GM12878 (cell line): ENCODE results near the gene ELP2. TPM values are rescaled to one million over a fixed set of nuclear protein-coding genes. Genes with fewer than 3 reads are reported as not detected.

Experiments used
- ATAC-seq: fragments of 200-7000 bp; cut with Tn5 transposase; 3 replicates; pipeline ENCODE4 v1.9.1; 2020; ENCODE audit warnings: mild to moderate bottlenecking, moderate library complexity
- BruUV-seq: library from RNA; stranded (reverse); fragments of 400-500 nt; replicated peaks from 2 replicates; lab custom pipeline; 2021; lab: Mats Ljungman, UMichigan
- CTCF ChIA-PET: fragments of 300-600 bp; sonication (Branson Sonifier 250); formaldehyde crosslinking; extraction: SDS; loops from one replicate; lab custom pipeline; 2021; ENCODE audit warnings: inconsistent platforms; lab: Yijun Ruan, JAX
- POLR2A ChIA-PET: fragments of 350-600 bp; formaldehyde crosslinking; extraction: SDS; loops from one replicate; lab custom pipeline; 2021; ENCODE audit warnings: inconsistent platforms; lab: Charles Lee
- RAD21 ChIA-PET: fragments of 300-600 bp; sonication (Branson Sonifier 250); formaldehyde crosslinking; loops from one replicate; lab custom pipeline; 2023; ENCODE audit warnings: antibody characterized with exemption; ENCODE audit not compliant: unreplicated experiment; lab: Charles Lee
- SMC1A ChIA-PET: fragments of 300-600 bp; sonication (Branson Sonifier 250); formaldehyde crosslinking; loops from one replicate; lab custom pipeline; 2023; ENCODE audit not compliant: unreplicated experiment, uncharacterized antibody; lab: Charles Lee
- DNase-seq: peaks from one replicate; pipeline ENCODE4 v3.0.0-alpha.2; 2011; ENCODE audit warnings: low read depth, low spot score
- FAIRE-seq: peaks from 3 replicates; lab custom pipeline; 2011; peaks lifted over from hg19 to GRCh38; lab: Jason Lieb, UNC
- H2AFZ ChIP-seq: 2 replicates; pipeline ENCODE4 v1.6.0; 2011; ENCODE audit warnings: low read depth, low read length, control low read depth; ENCODE audit not compliant: control insufficient read depth
- H3K27ac ChIP-seq: 2 replicates; pipeline ENCODE4 v1.5.1; 2011; ENCODE audit warnings: control low read depth; ENCODE audit not compliant: control insufficient read depth, insufficient read depth
- H3K27me3 ChIP-seq, 2 experiments: replicated peaks in 1 of 2; 2 replicates each; pipeline versions ENCODE4 v1.6.0 to v1.6.1; 2011; ENCODE audit warnings: low read length in 1 of 2; ENCODE audit not compliant: control insufficient read depth in 2 of 2, insufficient read depth in 2 of 2
- H3K36me3 ChIP-seq, 2 experiments: 2 replicates each; pipeline ENCODE4 v1.5.1; 2011; ENCODE audit warnings: low read length in 1 of 2; ENCODE audit not compliant: control insufficient read depth in 2 of 2, insufficient read depth in 2 of 2
- H3K4me1 ChIP-seq: 2 replicates; pipeline ENCODE4 v1.6.1; 2011; ENCODE audit warnings: mild to moderate bottlenecking, low read length, moderate library complexity, mixed read lengths; ENCODE audit not compliant: control insufficient read depth, insufficient read depth
- H3K4me2 ChIP-seq: 2 replicates; pipeline ENCODE4 v1.6.0; 2011; ENCODE audit warnings: control low read depth; ENCODE audit not compliant: control insufficient read depth, insufficient read depth
- H3K4me3 ChIP-seq: fragments of 200-600 bp; sonication (generic); 2 replicates; pipeline ENCODE4 v1.5.1; 2016
- H3K79me2 ChIP-seq: 2 replicates; pipeline ENCODE4 v1.6.0; 2011; ENCODE audit warnings: low read length; ENCODE audit not compliant: control insufficient read depth, insufficient read depth
- H3K9ac ChIP-seq: 2 replicates; pipeline ENCODE4 v1.8.0; 2011; ENCODE audit warnings: low read length, control low read depth, mixed read lengths; ENCODE audit not compliant: control insufficient read depth, insufficient read depth
- H3K9me3 ChIP-seq: replicated peaks from 3 replicates; pipeline ENCODE4 v1.5.1; 2011; ENCODE audit warnings: mild to moderate bottlenecking, low read length; ENCODE audit not compliant: control insufficient read depth, insufficient read depth
- H4K20me1 ChIP-seq: 2 replicates; pipeline ENCODE4 v1.6.0; 2011; ENCODE audit not compliant: control insufficient read depth, insufficient read depth
- RAD21 ChIP-seq: IDR thresholded peaks from 2 replicates; pipeline ENCODE4 v1.6.1; 2011; ENCODE audit warnings: mild to moderate bottlenecking, low read depth, low read length, moderate library complexity; ENCODE audit not compliant: insufficient read depth
- SMC3 ChIP-seq: IDR thresholded peaks from 2 replicates; pipeline ENCODE4 v1.6.1; 2011; ENCODE audit warnings: low read length, improper control_type of control experiment, borderline replicate concordance
- TBL1XR1 ChIP-seq: IDR thresholded peaks from 2 replicates; pipeline ENCODE4 v1.6.1; 2012; ENCODE audit warnings: low read depth, low read length, improper control_type of control experiment
- WGBS: methylation state at CpG from one replicate; pipeline ENCODE4 v1.1.6; 2016; ENCODE audit warnings: low lambda C conversion rate; ENCODE audit not compliant: insufficient replicate concordance, insufficient coverage; ENCODE audit errors: missing lambda C conversion rate; 5-methylcytosine and 5-hydroxymethylcytosine counted together
- in situ Hi-C: fragments of 300-500 bp; cut with MboI; formaldehyde crosslinking; loops from 9 replicates; pipeline ENCODE4 v1.14.3; 2018; ENCODE audit warnings: mixed read lengths
- intact Hi-C: fragments of 100-400 bp; cut with micrococcal nuclease; formaldehyde crosslinking; loops from one replicate; pipeline ENCODE4 v1.14.2; 2022; ENCODE audit not compliant: unreplicated experiment
- polyA plus RNA-seq, 11 experiments: library from polyadenylated mRNA; depleted of rRNA in 4 of 11; unstranded in 6 of 11; stranded (reverse) in 5 of 11; fragments of >200 nt; fragmentation: Nextera tagmentation in 4 of 11; fragmentation: Illumina TruSeq in 1 of 11; extraction: Ambion mirVana in 4 of 11; extraction: Trizol in 1 of 11; gene quantifications; 1 replicate in 1 of 11; 2 replicates in 10 of 11; pipeline versions ENCODE4 v1.2.1 to v1.2.3, GENCODE V29; 2011 to 2016; ENCODE audit warnings: inconsistent platforms in 2 of 11, missing spikeins in 2 of 11, low read depth in 1 of 11
- total RNA-seq, 4 experiments: library from RNA; depleted of rRNA in 3 of 4; stranded (reverse); fragments of >200 nt in 3 of 4; fragmentation: Illumina TruSeq in 1 of 4; extraction: Trizol in 1 of 4; gene quantifications; 2 replicates each; pipeline versions ENCODE4 v1.2.1 to v1.2.3, GENCODE V29; 2013 to 2021
- TF ChIP-seq, protein P1 (sequence below), 3 experiments: IDR thresholded peaks in 2 of 3; conservative IDR thresholded peaks in 1 of 3; 2 replicates each; pipeline ENCODE4 v1.5.1; 2011; ENCODE audit warnings: low read depth in 3 of 3, low read length in 3 of 3, mild to moderate bottlenecking in 3 of 3, control low read depth in 2 of 3, moderate library complexity in 2 of 3, inconsistent platforms in 1 of 3, mixed read lengths in 1 of 3; ENCODE audit not compliant: control insufficient read depth in 2 of 3, insufficient read depth in 1 of 3; ENCODE audit errors: extremely low read depth in 1 of 3

The ELP2 gene
- total and polyA plus RNA-seq, 10 of the 15 experiments (the other 5 are each of a cell fraction or from before 2014, with no cell fraction given), result 56.9 to 134 (median 88.5) TPM

- Histone ChIP-seq H3K4me3 (no peak overlapping the region), H3K79me2 (no peaks in the 10 kb centered on the region), H3K9ac (no peak overlapping the region), H3K9me3 (no peaks in the 10 kb centered on the region), H3K36me3 (no peaks in the 10 kb centered on the region), H2AFZ (no peak overlapping the region), H3K4me2 (no peak overlapping the region), H3K4me1 (no peaks in the 10 kb centered on the region), H4K20me1 (no peaks in the 10 kb centered on the region), H3K27me3 (no peaks in the 10 kb centered on the region), H3K27ac (no peak overlapping the region)
- no peak for TF ChIP-seq TBL1XR1
- TF ChIP-seq, protein P1, sequence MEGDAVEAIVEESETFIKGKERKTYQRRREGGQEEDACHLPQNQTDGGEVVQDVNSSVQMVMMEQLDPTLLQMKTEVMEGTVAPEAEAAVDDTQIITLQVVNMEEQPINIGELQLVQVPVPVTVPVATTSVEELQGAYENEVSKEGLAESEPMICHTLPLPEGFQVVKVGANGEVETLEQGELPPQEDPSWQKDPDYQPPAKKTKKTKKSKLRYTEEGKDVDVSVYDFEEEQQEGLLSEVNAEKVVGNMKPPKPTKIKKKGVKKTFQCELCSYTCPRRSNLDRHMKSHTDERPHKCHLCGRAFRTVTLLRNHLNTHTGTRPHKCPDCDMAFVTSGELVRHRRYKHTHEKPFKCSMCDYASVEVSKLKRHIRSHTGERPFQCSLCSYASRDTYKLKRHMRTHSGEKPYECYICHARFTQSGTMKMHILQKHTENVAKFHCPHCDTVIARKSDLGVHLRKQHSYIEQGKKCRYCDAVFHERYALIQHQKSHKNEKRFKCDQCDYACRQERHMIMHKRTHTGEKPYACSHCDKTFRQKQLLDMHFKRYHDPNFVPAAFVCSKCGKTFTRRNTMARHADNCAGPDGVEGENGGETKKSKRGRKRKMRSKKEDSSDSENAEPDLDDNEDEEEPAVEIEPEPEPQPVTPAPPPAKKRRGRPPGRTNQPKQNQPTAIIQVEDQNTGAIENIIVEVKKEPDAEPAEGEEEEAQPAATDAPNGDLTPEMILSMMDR (IDR thresholded peaks at IDR 0.05 in 2 of 3, conservative IDR thresholded peaks at IDR 0.05 in 1 of 3; ENCODE audit: control insufficient read depth in 2 of 3, extremely low read depth in 1 of 3, insufficient read depth in 1 of 3, low read depth in 3 of 3, low read length in 3 of 3), result peak; percentile 33 to 67 (median 36); a peak in 4 of 6 replicates
- peak; percentile 82; the same call in 1 of the 2 replicates for TF ChIP-seq SMC3
- TF ChIP-seq RAD21, result peak; percentile 83
- ATAC-seq (peak; percentile 76), FAIRE-seq (peak; percentile 56), DNase-seq (no peak)
- BruUV-seq, result no TSS peak
- POLR2A ChIA-PET, result no interaction called here
- WGBS, result 0% methylated on average over 1 of the region's 1 CpG
- SMC1A ChIA-PET, result interaction anchor here (0.6 to 8.4 kb wide), 27 partner anchors 10 to 715 kb away, joined by 3 to 167 read pairs (median 4); no protein-coding TSS in a partner anchor
- in situ Hi-C loops (loop anchor here (10.0 kb wide), 1 partner anchor 479 kb away; no protein-coding TSS in a partner anchor), intact Hi-C loops (loop anchor here (1.0 to 10.0 kb wide), 7 partner anchors 79 to 713 kb away; no protein-coding TSS in a partner anchor)
- CTCF ChIA-PET, result interaction anchor here (0.6 to 9.3 kb wide), 42 partner anchors 9 to 714 kb away, joined by 3 to 178 read pairs (median 4); partner anchors contain the start of genes ELP2 and SLC39A6
- RAD21 ChIA-PET, result interaction anchor here (0.8 to 4.5 kb wide), 16 partner anchors 10 to 713 kb away, joined by 3 to 99 read pairs (median 4); partner anchors contain the start of gene SLC39A6
Measured at GRCh38 chr18:36095936-36096519, 33.7 kb upstream of the ELP2 start.
